GM19395 (cell line): ENCODE measurements around the gene OR52N1.

Experiments used
- ATAC-seq: cut with Tn5 transposase; IDR thresholded peaks from one replicate; pipeline ENCODE4 v1.9.1; 2021; ENCODE audit warnings: mild to moderate bottlenecking, moderate library complexity; ENCODE audit not compliant: unreplicated experiment

The OR52N1 gene

GRCh38 chr11:5791165-5791564 is at the start of gene OR52N1:
Gene OR52N1, minus strand, starts transcription at chr11:5791265. Its CDS starts 2,449 bp downstream, at chr11:5788816.
- no peak for ATAC-seq

- no peak for ATAC-seq
Observed at GRCh38 chr11:5837695-5838094, 46.6 kb upstream of the OR52N1 start.

GRCh38 chr11:5833446-5833845 is 42.4 kb upstream of the OR52N1 start:
- ATAC-seq, result no peak

GRCh38 chr11:5831196-5831829 is 40.2 kb upstream of the OR52N1 start:
- ATAC-seq, result no peak

- ATAC-seq, result peak; percentile 72
Observed at GRCh38 chr11:5818245-5818886, 27.3 kb upstream of the OR52N1 start.

- ATAC-seq, result no peak
Observed at GRCh38 chr11:5815534-5815933, 24.5 kb upstream of the OR52N1 start.

- no peak for ATAC-seq
Observed at GRCh38 chr11:5809905-5810795, 19.1 kb upstream of the OR52N1 start.

GRCh38 chr11:5809122-5809519 is 18.1 kb upstream of the OR52N1 start:
- ATAC-seq, result peak; percentile 35

- ATAC-seq, result peak; percentile 92
Observed at GRCh38 chr11:5808500-5809121, 17.5 kb upstream of the OR52N1 start, which contains the start of gene OR52N2. Gene OR52N2, plus strand, starts transcription at chr11:5808924. Its CDS starts 11,412 bp downstream, at chr11:5820336.

GRCh38 chr11:5807580-5807979 is 16.5 kb upstream of the OR52N1 start:
- no peak for ATAC-seq

- ATAC-seq, result no peak
Observed at GRCh38 chr11:5803982-5804381, 12.9 kb upstream of the OR52N1 start.

- no peak for ATAC-seq
Observed at GRCh38 chr11:5796541-5796940, 5.5 kb upstream of the OR52N1 start.

GRCh38 chr11:5783255-5783654 is 7.8 kb downstream of the OR52N1 start, which contains the start of gene OR52N5:
Gene OR52N5, minus strand, starts transcription at chr11:5783355. Its CDS starts 4,721 bp downstream, at chr11:5778634.
- no peak for ATAC-seq

- no peak for ATAC-seq
Observed at GRCh38 chr11:5767056-5767455, 24.0 kb downstream of the OR52N1 start.

GRCh38 chr11:5753943-5754342 is 37.1 kb downstream of the OR52N1 start, which contains the start of gene OR52N4:
Gene OR52N4, plus strand, starts transcription at chr11:5754243. Its CDS starts 498 bp downstream, at chr11:5754741.
- ATAC-seq, result no peak

- ATAC-seq, result no peak
Observed at GRCh38 chr11:5749836-5750235, 41.2 kb downstream of the OR52N1 start.

GRCh38 chr11:5746614-5747013 is 44.5 kb downstream of the OR52N1 start:
- ATAC-seq, result no peak

GRCh38 chr11:5738431-5738830 is 52.6 kb downstream of the OR52N1 start:
- ATAC-seq, result no peak

- no peak for ATAC-seq
Observed at GRCh38 chr11:5737670-5738392, 53.2 kb downstream of the OR52N1 start.

GRCh38 chr11:5737091-5737490 is 54.0 kb downstream of the OR52N1 start:
- no peak for ATAC-seq
